ENCODE results near the gene ANKRD44. TPM values are rescaled to one million over a fixed set of nuclear protein-coding genes. Genes with fewer than 3 reads are reported as not detected.

The ANKRD44 gene
- total RNA-seq, 1 donor from 2014 or later: 3.4 TPM

- Histone ChIP-seq H2AFZ (replicated peaks) (no peak overlapping the region), H3K9ac (no peak overlapping the region), H3K4me2 (no peak overlapping the region), H4K20me1 (ENCODE audit: low read depth) (no peaks in the 10 kb centered on the region), H3K27ac (no peak overlapping the region), H3K4me3 (no peak overlapping the region), H3F3A (ENCODE audit: low read depth) (no peaks in the 10 kb centered on the region), H3K4me1 (peaks cover 12% of the 10 kb centered on the region), H3K27me3 (no peaks in the 10 kb centered on the region), H3K79me2 (ENCODE audit: low read depth) (no peaks in the 10 kb centered on the region), H3K36me3 (no peaks in the 10 kb centered on the region), H3K9me3 (ENCODE audit: low read depth) (no peaks in the 10 kb centered on the region)
- H3K9me3 Mint-ChIP-seq: no peaks in the 10 kb centered on the region
- peaks cover 3% of the 10 kb centered on the region for H3K27me3 Mint-ChIP-seq (ENCODE audit: insufficient read depth, low read depth)
- TF ChIP-seq EZH2phosphoT487 (IDR thresholded peaks at IDR 0.05) (no peak), CTCF (IDR thresholded peaks at IDR 0.05) (no peak), EZH2 (IDR thresholded peaks at IDR 0.05) (no peak)
- H3K4me3 Mint-ChIP-seq: no peak overlapping the region
- H3K27ac Mint-ChIP-seq: no peak overlapping the region
- H3K36me3 Mint-ChIP-seq: no peaks in the 10 kb centered on the region
- peaks cover 13% of the 10 kb centered on the region for H3K4me1 Mint-ChIP-seq
- no peak for DNase-seq (ENCODE audit: low spot score)
Observed at GRCh38 chr2:197277794-197278193, 32.8 kb downstream of the ANKRD44 start.

GRCh38 chr2:197276156-197276555 is 34.4 kb downstream of the ANKRD44 start:
- no peaks in the 10 kb centered on the region for H3K36me3 ChIP-seq

GRCh38 chr2:197274937-197275336 is 35.6 kb downstream of the ANKRD44 start:
- Mint-ChIP-seq H3K4me1 (peaks cover 7% of the 10 kb centered on the region), H3K27me3 (ENCODE audit: insufficient read depth, low read depth) (peaks cover 3% of the 10 kb centered on the region), H3K27ac (no peak overlapping the region), H3K9me3 (no peaks in the 10 kb centered on the region), H3K4me3 (no peak overlapping the region), H3K36me3 (no peaks in the 10 kb centered on the region)
- no peaks in the 10 kb centered on the region for H4K20me1 ChIP-seq (ENCODE audit: low read depth)
- no peak overlapping the region for H3K4me3 ChIP-seq
- H3K27me3 ChIP-seq: no peaks in the 10 kb centered on the region
- no peak for DNase-seq (ENCODE audit: low spot score)
- TF ChIP-seq CTCF (IDR thresholded peaks at IDR 0.05) (no peak), EZH2phosphoT487 (IDR thresholded peaks at IDR 0.05) (no peak), EZH2 (IDR thresholded peaks at IDR 0.05) (no peak)
- no peaks in the 10 kb centered on the region for H3F3A ChIP-seq (ENCODE audit: low read depth)
- no peaks in the 10 kb centered on the region for H3K36me3 ChIP-seq
- H3K4me2 ChIP-seq: no peak overlapping the region
- no peaks in the 10 kb centered on the region for H3K79me2 ChIP-seq (ENCODE audit: low read depth)
- H3K27ac ChIP-seq: no peak overlapping the region
- no peak overlapping the region for H3K9ac ChIP-seq
- H3K9me3 ChIP-seq (ENCODE audit: low read depth): no peaks in the 10 kb centered on the region
- H3K4me1 ChIP-seq: peaks cover 3% of the 10 kb centered on the region
- no peak overlapping the region for H2AFZ ChIP-seq (replicated peaks)

More at GRCh38 chr2:197276156-197276555, 34.4 kb downstream of the ANKRD44 start:
- no peak overlapping the region for H3K27ac ChIP-seq
- no peaks in the 10 kb centered on the region for H3K9me3 ChIP-seq (ENCODE audit: low read depth)
- Mint-ChIP-seq H3K4me3 (no peak overlapping the region), H3K4me1 (peaks cover 13% of the 10 kb centered on the region), H3K27me3 (ENCODE audit: insufficient read depth, low read depth) (peaks cover 3% of the 10 kb centered on the region), H3K36me3 (no peaks in the 10 kb centered on the region), H3K9me3 (no peaks in the 10 kb centered on the region), H3K27ac (no peak overlapping the region)
- no peak overlapping the region for H2AFZ ChIP-seq (replicated peaks)
- no peak for DNase-seq (ENCODE audit: low spot score)
- H3K27me3 ChIP-seq: no peaks in the 10 kb centered on the region
- TF ChIP-seq CTCF (IDR thresholded peaks at IDR 0.05): no peak
- TF ChIP-seq EZH2phosphoT487 (IDR thresholded peaks at IDR 0.05): no peak
- TF ChIP-seq EZH2 (IDR thresholded peaks at IDR 0.05): no peak
- H4K20me1 ChIP-seq (ENCODE audit: low read depth): no peaks in the 10 kb centered on the region
- no peak overlapping the region for H3K9ac ChIP-seq
- H3K79me2 ChIP-seq (ENCODE audit: low read depth): no peaks in the 10 kb centered on the region
- no peak overlapping the region for H3K4me2 ChIP-seq
- H3K4me3 ChIP-seq: no peak overlapping the region
- H3K4me1 ChIP-seq: peaks cover 12% of the 10 kb centered on the region
- H3F3A ChIP-seq (ENCODE audit: low read depth): no peaks in the 10 kb centered on the region
